ENCODE data around the gene PCNX1. TPM values are rescaled to one million over a fixed set of nuclear protein-coding genes. Genes with fewer than 3 reads are reported as not detected.

The PCNX1 gene
- total and polyA plus RNA-seq, 4 donors, result 5.7 to 41.2 (median 18.2) TPM

- no peak overlapping the region for H3K9ac ChIP-seq (ENCODE audit: low read depth in 1 of 2, low read length in 2 of 2)
- DNase-seq (ENCODE audit: low spot score), result no peak
- H3K4me3 ChIP-seq (ENCODE audit: low read depth in 1 of 3, low read length in 3 of 3), result no peak overlapping the region
- 82% methylated on average over 2 of the region's 2 CpGs for WGBS
- peaks cover 9 to 38% (median 30%) of the 10 kb centered on the region in 4 donors for H3K36me3 ChIP-seq (ENCODE audit: control insufficient read depth in 4 of 4, insufficient read depth in 3 of 4, low read depth in 1 of 4, low read length in 3 of 4)
- TF ChIP-seq RAD21 (IDR thresholded peaks at IDR 0.05) (no peak), HNF4A (conservative IDR thresholded peaks at IDR 0.05) (no peak), JUND (IDR thresholded peaks at IDR 0.05) (no peak), NR2F2 (IDR thresholded peaks at IDR 0.05) (no peak), REST (IDR thresholded peaks at IDR 0.05) (no peak), MAX (IDR thresholded peaks at IDR 0.05) (no peak)
- TF ChIP-seq, protein P1, sequence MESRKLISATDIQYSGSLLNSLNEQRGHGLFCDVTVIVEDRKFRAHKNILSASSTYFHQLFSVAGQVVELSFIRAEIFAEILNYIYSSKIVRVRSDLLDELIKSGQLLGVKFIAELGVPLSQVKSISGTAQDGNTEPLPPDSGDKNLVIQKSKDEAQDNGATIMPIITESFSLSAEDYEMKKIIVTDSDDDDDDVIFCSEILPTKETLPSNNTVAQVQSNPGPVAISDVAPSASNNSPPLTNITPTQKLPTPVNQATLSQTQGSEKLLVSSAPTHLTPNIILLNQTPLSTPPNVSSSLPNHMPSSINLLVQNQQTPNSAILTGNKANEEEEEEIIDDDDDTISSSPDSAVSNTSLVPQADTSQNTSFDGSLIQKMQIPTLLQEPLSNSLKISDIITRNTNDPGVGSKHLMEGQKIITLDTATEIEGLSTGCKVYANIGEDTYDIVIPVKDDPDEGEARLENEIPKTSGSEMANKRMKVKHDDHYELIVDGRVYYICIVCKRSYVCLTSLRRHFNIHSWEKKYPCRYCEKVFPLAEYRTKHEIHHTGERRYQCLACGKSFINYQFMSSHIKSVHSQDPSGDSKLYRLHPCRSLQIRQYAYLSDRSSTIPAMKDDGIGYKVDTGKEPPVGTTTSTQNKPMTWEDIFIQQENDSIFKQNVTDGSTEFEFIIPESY (IDR thresholded peaks at IDR 0.05), result no peak
- H3K27ac ChIP-seq (ENCODE audit: low read depth in 1 of 2, low read length in 2 of 2), result no peak overlapping the region
- peaks cover 0 to 7% (median 0%) of the 10 kb centered on the region in 4 donors for H3K4me1 ChIP-seq (ENCODE audit: control insufficient read depth in 4 of 4, insufficient read depth in 4 of 4, low read length in 3 of 4)
- no peaks in the 10 kb centered on the region for H3K9me3 ChIP-seq (ENCODE audit: control insufficient read depth in 4 of 4, low read length in 3 of 4)
- H3K27me3 ChIP-seq (ENCODE audit: control insufficient read depth in 4 of 4, insufficient read depth in 4 of 4, low read length in 3 of 4), result no peaks in the 10 kb centered on the region
These were observed 153.7 kb downstream of the PCNX1 start for GRCh38 chr14:71060825-71061455.

DNA sequence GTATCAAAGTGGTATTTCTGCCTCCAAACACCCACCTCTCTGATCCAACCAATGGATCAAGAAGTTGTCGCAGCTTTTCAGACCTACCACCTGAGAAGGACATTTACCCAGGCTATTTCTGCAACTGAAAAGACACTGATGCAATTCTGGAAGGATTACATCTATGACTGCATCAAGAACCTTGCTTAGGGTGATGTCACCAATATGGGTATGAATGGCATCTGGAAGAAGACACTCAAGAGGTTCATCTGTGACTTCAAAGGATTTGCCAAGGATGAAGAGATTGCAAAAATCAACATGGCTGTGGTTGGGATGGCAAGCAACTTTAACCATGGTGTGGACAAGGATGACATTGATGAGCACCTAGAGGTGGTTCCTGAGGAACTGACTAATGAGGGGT lies 154.2 kb downstream of the PCNX1 start:
- Histone ChIP-seq H3K27me3 (ENCODE audit: control insufficient read depth in 4 of 4, insufficient read depth in 4 of 4, low read length in 3 of 4) (no peaks in the 10 kb centered on the region), H3K9me3 (ENCODE audit: control insufficient read depth in 4 of 4, low read length in 3 of 4) (no peaks in the 10 kb centered on the region), H3K4me1 (ENCODE audit: control insufficient read depth in 4 of 4, insufficient read depth in 4 of 4, low read length in 3 of 4) (peaks cover 0 to 7% (median 0%) of the 10 kb centered on the region in 4 donors), H3K36me3 (ENCODE audit: control insufficient read depth in 4 of 4, insufficient read depth in 3 of 4, low read depth in 1 of 4, low read length in 3 of 4) (peaks cover 9 to 38% (median 30%) of the 10 kb centered on the region in 4 donors), H3K9ac (ENCODE audit: low read depth in 1 of 2, low read length in 2 of 2) (no peak overlapping the region), H3K4me3 (ENCODE audit: low read depth in 1 of 3, low read length in 3 of 3) (no peak overlapping the region), H3K27ac (ENCODE audit: low read depth in 1 of 2, low read length in 2 of 2) (no peak overlapping the region)
- no peak for DNase-seq (ENCODE audit: low spot score)
- WGBS, result 97% methylated on average over 1 of the region's 1 CpG
- TF ChIP-seq REST (IDR thresholded peaks at IDR 0.05) (no peak), ATF3 (IDR thresholded peaks at IDR 0.05) (no peak), EGR1 (IDR thresholded peaks at IDR 0.05; ENCODE audit: low read depth in 2 of 2) (no peak), NR2F2 (IDR thresholded peaks at IDR 0.05) (no peak), HNF4G (IDR thresholded peaks at IDR 0.05) (no peak), CTCF (IDR thresholded peaks at IDR 0.05; ENCODE audit: low read depth, low read length, missing input control) (no peak), RXRA (IDR thresholded peaks at IDR 0.05) (no peak), HNF4A (conservative IDR thresholded peaks at IDR 0.05) (no peak), SP1 (IDR thresholded peaks at IDR 0.05) (no peak), MAX (IDR thresholded peaks at IDR 0.05) (no peak), YY1 (IDR thresholded peaks at IDR 0.05) (no peak), GABPA (IDR thresholded peaks at IDR 0.05 in 1 of 2, conservative IDR thresholded peaks at IDR 0.05 in 1 of 2) (no peak), FOXA1 (IDR thresholded peaks at IDR 0.05) (no peak), RAD21 (IDR thresholded peaks at IDR 0.05) (no peak), JUND (IDR thresholded peaks at IDR 0.05) (no peak)
- TF ChIP-seq, protein P1 (IDR thresholded peaks at IDR 0.05), result no peak

Data from liver (tissue), 9 donors.